GM18868 (cell line): ENCODE results near the gene KDM6A.
A peak's percentile ranks its signal among the peaks of the same experiment; 100 is the strongest.
"Not testable (repeated sequence)": the region's sequence is repeated elsewhere in the genome, so short reads cannot be mapped to it uniquely, and the experiment has no call there.

Source experiments
- ATAC-seq: cut with Tn5 transposase; IDR thresholded peaks from one replicate; pipeline ENCODE4 v1.9.1; 2021; ENCODE audit warnings: mild to moderate bottlenecking, moderate library complexity; ENCODE audit not compliant: unreplicated experiment

KDM6A gene

DNA sequence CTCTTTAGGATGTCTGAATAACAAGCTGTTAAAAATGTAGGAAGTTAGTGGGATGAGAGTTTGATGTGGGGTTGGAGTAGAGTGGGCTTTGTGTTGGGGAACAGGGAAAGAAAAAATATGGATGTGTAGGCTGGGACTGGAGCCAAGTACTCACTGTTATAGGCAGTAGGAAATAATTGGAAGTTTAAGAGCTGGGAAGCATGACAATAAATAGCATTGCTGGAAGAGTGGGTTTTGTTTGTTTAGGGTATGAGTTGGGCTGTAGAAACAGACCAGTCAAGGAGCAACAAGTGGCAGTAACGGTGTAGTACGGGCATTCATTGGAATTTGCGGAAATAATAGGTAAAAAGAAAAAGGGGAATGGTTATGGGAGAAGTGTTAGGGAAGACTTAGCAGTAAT lies 81.6 kb downstream of the KDM6A start:
- ATAC-seq: no peak

DNA sequence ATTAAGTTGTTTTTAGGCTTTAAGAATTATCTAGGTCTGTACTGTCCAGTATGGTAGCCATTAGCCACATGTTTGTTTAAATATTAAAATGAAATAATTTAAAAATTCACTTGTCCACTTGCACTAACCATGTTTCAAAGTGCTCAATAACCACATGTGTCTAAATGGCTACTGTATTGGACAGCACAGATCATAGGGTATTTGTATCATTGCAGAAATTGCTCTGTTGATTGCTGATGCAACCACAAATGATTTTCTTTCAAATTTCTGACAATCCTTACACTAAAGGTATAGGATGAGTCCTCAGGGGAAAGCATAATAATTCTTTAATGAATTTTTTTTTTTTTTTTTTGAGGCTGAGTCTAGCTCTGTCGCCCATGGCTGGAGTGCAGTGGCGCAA lies 84.9 kb downstream of the KDM6A start:
- ATAC-seq: no peak

DNA sequence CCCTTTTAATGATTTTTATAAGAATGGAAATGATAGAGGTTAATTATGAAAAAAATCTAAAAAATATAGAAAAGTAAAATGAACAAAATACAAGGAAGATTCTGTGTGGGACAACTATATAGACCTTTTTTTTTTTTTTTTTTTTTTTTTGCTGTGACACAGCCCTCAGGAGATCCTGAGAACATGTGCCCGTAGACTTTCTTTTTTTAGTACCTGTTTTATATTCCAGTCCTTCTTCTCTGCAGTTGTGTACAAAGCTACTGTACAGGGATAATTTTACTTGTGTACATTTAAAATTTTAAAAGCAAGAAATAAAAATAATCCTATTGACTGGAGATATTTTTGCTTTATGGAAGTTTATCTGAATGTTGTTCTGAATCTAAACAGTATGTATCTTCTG lies 85.5 kb downstream of the KDM6A start:
- ATAC-seq: no peak

DNA sequence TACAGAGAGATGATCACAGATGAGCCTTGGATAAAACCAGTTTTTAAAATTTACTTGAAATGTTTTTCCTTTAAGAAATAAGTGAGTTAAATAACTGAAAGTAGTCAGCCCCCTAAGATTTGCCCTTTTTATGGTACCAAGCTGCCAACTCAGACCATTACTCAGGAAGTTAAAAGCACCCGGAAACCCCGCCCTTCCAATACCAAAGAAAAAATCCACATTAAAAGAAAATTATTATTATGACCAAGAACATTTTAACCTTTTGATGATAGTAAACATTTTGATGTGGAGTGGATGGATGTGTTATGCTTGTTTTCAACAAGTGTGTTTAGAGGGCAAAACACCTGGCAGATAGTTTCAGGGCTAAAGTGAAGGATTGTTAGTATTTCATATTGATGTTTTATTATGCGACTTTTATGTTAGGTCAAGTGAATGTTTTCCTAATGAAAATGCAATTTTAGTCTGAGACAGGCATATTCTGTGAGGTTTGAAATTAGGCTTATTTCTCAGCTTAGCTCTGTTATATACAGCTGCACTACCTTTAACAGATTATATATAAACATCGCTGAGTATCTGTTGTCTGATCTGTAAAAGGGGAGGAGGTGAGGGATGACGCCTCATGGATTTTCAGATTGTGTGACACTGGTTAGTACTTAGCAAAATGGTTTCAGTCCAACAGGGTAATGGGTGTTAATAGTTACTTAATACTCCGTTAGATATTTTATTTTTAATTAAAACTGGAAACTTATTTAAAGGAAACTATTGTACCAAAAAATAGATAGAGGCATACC lies 89.0 kb downstream of the KDM6A start:
- no peak for ATAC-seq

DNA sequence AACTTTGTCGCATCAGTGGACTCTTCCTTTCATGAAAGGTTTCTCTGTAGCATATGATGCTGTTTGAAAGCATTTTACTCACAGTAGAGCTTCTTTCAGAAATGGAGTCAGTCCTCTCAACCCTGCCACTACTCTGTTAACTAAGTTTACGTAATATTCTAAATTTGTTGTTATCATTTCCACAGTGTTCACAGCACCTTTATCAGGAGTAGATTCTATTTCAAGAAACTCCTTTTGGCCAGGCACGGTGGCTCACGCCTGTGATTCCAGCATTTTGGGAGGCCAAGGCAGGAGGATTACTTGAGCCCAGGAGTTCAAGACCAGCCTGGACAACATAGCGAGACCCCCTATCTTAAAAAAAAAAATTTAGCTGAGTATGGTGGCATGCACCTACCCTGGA lies 90.0 kb downstream of the KDM6A start:
- ATAC-seq: no peak

DNA sequence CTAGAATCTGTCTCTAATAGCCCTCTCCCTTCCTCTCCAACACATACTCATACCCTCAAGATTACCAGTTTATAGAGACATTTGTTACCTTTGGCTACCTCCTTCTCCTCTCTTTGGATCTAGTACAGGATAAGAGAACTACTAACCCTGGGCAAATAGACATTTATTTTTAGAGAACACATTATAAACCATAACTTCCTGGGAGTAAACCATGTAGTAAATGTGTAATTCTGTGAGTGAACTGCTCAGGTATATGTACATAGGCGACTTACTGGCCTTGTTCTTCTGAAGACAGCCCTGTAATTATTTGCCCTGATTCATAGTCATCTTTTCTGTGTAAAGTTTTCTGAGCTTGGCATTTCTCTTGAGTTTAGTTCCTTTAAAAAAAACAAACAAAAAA lies 94.2 kb downstream of the KDM6A start:
- no peak for ATAC-seq

DNA sequence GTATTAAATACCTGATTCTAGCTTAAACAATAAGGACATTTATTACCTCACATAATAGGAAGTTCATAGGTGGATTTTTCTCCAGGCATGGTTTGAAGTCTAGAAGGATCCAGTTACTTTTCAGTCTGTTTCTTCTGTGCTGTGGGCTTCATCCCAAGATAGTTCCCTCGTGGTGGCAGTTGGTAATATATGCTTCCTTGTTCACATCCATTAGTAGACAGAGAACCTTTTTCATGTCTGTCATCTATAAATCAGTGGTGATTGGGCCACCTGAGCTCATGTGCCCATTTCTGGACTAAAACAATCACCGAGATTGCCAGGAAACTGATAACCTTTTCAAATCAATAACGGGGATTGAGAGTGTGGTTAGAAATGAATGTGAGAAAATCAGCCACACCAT lies 97.7 kb downstream of the KDM6A start:
- ATAC-seq: no peak

DNA sequence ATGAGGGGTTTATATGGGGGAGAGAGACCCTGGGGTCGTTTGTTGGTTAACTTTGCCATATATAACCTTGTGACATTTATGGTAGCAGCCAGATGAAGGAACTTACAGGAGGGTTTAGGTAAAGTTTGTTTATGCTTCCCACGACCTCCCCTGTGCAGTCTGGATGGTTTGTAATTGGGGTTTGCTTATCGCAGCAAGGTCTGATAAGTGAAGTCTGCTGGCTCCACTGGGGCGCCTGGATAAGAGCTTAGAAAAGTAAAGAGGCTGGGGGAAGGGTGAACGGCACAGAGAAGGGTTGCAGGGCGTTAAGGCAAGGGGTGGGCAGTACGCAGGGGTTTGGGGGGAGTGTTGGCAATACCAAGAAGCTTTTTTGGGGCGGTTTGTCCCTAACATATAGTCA lies 98.7 kb downstream of the KDM6A start:
- ATAC-seq: no peak

DNA sequence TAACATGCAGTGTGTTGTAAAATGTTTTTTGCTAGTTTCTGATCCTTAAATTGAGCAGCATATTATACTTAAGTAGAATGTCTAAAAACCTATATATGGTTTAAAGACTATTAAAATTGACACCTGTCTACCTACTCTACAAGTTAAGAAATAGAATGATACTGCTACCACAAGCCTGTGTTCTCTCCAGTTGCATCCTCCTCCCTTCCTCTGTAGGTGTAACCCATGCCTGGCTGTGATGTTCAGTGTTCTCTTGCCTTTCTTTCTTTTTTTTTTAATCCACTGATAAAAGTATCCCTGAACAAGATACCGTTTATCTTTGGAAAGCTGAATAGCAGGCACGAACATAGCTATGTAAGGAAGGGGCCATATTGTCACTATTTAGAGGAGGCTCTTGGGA lies 99.1 kb downstream of the KDM6A start:
- no peak for ATAC-seq

DNA sequence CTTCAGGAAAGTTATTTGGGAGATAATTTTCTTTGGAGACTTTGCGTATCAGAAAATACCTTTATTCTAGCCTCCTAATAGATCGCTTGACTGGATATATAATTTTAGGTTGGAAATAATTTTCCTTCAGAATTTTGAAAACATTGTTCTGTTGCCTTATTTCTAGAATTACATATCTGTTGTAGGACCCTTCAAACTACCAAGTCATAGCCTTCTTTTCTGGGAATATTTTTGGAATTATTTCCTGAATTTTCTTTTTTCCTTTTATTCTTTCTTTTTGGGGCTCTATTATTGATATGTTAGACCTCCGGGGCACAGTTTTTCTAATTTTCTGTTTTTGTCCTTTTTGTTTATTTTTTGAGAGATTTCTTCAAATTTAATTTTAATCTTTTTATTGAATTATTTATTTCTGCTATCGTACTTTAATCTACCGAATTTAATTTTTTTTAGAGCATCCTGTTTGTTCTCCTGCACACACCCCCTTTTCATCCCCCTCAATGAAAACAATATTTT lies 100.5 kb downstream of the KDM6A start:
- ATAC-seq: no peak

DNA sequence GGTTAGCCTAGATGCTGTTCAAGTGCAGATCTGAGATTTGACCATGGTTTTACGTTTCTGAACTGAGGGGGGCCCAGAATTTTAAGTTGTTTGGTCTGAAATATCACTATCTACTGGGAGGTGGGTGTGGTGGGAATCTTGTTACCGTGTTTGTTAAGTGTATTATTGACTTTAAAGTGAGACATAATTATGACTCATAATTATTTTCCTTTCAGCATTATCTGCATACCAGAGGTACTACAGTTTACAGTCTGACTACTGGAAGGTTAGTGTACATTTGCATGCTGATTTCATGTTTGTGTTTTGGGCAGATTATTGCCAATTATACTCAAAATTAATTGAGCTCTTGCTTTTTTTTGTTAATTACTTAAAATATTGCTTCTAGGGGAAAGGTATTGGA lies 101.5 kb downstream of the KDM6A start:
- ATAC-seq: no peak

DNA sequence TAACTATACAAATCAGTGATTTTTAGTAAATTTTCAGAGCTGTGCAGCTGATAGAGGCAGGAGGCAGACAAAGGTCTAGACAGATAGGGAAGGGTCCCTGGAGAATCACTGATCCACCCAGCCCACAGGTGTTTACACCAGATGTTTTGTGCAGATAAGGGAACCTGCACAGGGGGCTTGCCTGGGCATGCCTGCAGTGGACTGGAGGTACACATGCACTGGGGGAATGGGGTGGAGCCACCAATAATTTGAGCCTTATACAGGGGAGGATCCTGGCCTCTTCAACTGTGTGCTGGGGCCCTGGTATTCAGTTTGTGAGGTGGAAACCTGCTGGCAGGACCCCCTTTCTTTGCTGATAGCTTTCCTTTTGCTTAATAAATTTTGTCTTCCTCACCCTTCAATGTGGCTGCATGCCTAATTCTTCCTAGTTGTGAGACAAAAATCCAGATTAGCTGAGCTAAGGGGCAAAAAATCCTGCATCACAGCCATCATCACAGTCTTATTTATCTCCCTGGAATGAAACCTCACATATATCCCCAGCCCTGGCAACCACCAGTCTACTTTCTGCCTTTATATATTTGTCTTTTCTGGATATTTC lies 102.8 kb downstream of the KDM6A start:
- no peak for ATAC-seq

DNA sequence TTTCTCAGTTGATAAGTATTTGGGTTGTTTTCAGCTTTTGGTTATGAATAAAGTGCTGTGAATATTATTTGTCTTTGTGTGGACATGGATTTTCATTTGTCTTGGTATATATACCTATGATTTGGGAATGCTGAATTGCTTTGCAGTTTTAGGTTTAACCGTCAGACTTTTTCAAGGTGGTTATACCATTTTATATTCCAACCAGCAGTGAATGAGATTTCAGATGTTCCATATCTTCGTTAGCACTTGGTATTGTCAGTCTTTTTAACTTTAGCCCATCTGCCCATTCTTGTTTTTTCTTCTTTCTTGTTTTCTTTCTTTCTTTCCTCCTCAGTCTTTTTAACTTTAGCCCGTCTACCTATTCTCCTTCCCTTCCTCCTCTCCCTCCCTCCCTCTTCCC lies 106.0 kb downstream of the KDM6A start:
- no peak for ATAC-seq

DNA sequence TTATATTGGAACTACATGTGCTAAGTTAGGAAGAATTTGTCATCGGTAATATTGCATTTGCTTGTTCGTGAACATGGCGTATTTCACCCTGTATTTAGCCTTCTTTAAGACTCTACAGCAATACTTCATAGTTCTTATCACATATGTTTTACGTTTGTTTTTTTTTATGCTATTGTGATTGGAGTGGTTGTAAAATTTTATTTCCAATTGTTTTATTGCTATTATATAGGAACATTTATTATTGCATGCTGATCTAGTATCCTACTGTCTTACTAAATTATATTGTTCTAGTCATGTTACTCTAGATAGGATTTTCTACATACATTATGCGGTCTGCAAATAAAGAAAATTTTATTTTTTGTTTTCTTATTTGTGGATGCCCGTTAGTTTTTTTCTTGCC lies 107.4 kb downstream of the KDM6A start:
- no peak for ATAC-seq

DNA sequence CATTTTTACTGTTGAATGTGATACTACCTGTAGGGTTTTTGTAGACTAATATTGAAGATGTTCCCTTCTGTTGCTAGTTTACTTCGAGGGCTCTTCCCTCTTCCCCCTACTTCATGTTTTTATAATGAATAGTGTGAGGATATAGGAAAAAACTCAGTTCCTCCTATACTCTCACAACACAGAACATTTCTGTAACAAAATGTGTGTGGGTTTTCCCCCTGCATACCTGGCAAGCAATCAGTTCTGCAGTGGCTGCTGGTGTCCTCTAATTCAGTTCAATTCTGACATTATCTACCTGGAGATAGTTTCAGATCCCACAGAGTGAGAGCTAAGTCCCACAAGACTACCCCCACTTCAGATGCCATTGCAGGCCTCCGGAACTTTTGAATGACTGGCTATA lies 107.9 kb downstream of the KDM6A start:
- ATAC-seq: no peak

DNA sequence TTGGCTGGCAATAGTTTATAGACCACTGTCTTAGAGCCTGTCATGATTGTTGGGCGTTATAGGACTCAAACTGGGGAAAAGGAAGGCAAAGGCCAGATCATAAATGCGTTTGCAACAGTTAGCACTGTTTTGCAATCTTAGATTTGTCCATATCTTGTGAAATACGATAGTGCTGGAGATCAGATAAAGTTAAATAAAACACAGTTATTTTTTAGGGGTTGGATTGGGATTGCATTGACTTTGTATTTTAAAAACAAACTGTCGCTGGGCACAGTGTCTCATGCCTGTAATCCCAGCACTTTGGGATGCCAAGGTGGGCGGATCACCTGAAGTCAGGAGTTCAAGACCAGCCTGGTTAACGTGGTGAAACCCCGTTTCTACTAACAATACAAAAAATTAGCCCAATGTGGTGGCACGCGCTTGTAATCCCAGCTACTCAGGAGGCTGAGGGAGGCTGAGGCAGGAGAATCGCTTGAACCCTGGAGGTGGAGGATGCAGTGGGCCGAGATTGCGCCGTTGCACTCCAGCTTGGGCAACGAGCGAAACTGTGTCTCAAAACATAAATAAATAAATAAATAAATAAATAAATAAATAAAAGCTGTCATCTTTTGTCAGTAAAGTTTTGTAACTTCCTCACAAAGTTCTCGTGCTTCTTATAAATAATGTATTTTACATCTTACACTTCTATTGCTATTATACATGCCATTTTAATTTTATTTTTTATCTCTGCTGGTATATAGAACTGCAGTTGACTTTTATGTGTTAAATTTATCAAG lies 117.2 kb downstream of the KDM6A start:
- ATAC-seq: no peak

DNA sequence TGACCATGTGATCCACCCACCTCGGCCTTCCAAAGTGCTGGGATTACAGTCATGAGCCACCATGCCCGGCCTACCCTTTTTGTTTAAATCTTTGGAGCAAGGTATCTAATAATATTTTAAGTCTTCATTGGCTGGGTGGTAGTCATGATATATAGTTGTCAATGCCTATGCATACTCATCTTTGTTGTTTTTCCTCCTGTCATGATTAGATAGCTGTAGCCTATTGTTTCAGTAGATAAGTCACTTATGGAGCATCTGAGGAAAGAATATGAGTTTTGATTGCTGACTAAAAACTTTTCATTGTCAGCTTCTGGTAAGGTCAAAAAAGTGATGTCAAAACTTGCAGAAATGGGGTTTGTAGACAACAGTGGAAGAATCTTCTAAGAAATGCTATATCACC lies 119.8 kb downstream of the KDM6A start:
- ATAC-seq: no peak

DNA sequence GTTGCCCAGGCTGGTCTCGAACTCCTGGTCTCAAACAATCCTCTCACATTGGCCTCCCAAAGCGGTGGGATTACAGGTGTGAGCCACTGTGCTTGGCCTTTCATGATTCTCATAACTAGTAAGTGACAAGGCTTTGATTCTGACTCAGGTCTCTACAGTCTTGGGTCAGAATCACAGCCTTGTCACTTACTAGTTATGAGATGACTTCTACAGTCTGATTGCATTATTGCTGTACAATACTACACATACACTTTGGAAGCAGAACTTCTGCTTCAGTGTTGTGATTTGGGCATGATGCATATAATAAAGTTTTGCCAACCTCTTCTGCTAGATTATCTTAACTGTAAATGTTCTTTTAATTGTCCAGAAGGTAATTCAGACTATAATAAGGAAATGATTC lies 123.3 kb downstream of the KDM6A start:
- ATAC-seq: peak; percentile 59

DNA sequence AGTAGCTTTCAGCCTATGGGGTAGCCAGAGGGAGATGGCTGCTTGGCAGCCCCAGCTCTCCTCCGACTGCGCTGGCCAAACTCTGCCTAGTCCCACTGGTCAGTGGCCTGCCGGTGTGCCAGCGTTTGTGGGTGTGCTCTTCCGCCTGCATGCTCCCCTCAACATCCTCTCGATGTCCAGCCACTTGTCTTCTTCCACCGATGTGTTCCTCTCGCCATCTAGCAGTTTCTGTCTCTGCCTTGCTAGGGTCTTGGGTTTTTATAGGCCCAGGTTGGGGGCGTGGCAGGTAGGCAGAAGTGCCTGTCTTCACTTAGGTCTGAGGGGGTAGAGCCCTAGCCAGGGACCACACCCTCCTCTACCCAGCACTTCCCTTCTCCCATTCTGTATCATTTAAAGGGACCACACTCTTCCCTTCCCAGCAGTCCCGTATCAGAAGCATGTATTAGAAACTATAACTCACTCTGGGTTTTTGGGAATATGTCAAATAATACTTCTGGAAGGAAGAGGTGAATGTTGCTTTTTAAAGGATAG lies 124.4 kb downstream of the KDM6A start:
- ATAC-seq: no peak

DNA sequence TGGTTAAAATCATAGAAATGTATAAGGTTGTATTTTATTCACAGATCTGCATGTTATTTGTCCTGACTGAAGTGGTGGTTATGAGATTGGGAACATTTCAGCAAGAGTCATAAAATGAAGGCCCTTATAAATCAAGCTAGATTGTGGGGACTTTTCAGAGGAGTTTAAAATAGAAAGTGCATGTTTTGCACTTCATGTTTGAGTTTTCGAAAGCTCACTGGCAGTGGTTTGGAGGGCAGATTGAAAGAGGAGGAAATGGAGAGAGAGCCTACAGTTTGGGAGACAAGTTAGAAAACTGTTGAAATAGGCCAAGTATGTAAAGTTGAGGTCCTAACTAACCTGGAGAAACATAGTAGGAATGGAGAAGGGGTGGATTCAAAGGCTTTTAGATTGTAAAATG lies 124.9 kb downstream of the KDM6A start:
- peak; percentile 74 for ATAC-seq

DNA sequence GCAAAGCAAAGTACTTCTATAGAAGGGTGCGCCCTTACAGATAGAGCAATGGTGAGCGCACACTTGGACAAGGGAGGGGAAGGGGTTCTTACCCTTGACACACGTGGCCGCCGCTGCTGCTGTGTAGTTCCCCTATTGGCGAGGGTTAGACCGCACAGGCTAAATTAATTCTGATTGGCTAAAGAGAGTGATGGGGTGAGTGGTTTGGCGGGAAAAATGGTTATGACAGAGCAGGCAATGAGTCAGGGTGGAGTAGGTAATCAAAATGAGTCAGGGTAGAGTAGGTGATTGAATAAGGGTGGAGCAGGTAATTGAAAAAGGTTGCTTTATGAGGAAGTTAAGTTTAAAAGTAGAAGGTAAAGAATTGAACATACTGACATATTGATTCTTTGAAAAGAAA lies 126.2 kb downstream of the KDM6A start:
- not testable (repeated sequence) for ATAC-seq

DNA sequence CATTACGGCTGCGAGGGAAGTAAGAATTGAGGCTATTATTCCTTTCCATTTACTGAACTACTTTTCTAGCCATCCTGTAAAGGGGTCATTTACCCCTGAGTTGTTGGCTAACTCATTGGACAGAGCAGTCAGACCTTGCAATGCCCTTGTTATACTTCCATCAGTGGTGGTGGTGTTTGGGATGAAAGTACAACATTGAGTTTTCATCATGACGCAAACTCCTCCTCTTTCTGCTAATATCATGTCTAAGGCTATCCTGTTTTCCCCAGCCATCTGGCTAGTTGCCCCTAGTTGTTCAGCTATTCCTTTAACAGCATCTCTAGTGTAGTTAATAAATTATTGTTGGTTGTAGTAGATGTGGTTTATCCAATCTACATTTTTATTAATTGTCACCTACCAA lies 126.9 kb downstream of the KDM6A start:
- not testable (repeated sequence) for ATAC-seq
